DND-41 (cell line): ENCODE data around the gene JAML.

ENCODE experiments used
- ATAC-seq: fragments of 200-7000 bp; cut with Tn5 transposase; 3 replicates; pipeline ENCODE4 v1.9.1; 2021; ENCODE audit warnings: low read depth; ENCODE audit not compliant: insufficient read depth
- DNase-seq: peaks from one replicate; pipeline ENCODE4 v3.0.0-alpha.2; 2020
- H2AFZ ChIP-seq: 2 replicates; pipeline ENCODE4 v1.6.0; 2012; ENCODE audit warnings: low read depth, low read length
- H3K27ac ChIP-seq: 2 replicates; pipeline ENCODE4 v1.5.1; 2012; ENCODE audit warnings: low read length, inconsistent platforms
- H3K27me3 ChIP-seq: fragments of 200-600 bp; sonication (generic); 2 replicates; pipeline ENCODE4 v1.6.0; 2012; ENCODE audit warnings: low read length, mild to moderate bottlenecking, inconsistent platforms; ENCODE audit not compliant: insufficient read depth, poor library complexity
- H3K36me3 ChIP-seq: 2 replicates; pipeline ENCODE4 v1.5.1; 2012; ENCODE audit warnings: low read length, inconsistent platforms; ENCODE audit not compliant: insufficient read depth
- H3K4me1 ChIP-seq: 2 replicates; pipeline ENCODE4 v1.5.1; 2012; ENCODE audit warnings: mild to moderate bottlenecking, low read length; ENCODE audit not compliant: insufficient read depth
- H3K4me2 ChIP-seq: 2 replicates; pipeline ENCODE4 v1.6.0; 2012; ENCODE audit warnings: mild to moderate bottlenecking, moderate library complexity, low read length, inconsistent platforms; ENCODE audit not compliant: insufficient read depth
- H3K4me3 ChIP-seq, 2 experiments: fragments of 200-600 bp in 1 of 2; shearing (Covaris generic) in 1 of 2; 2 replicates each; pipeline ENCODE4 v1.5.1; 2012 to 2016; ENCODE audit warnings: inconsistent platforms in 2 of 2, low read length in 2 of 2, mild to moderate bottlenecking in 2 of 2, low read depth in 1 of 2, moderate library complexity in 1 of 2
- H3K79me2 ChIP-seq: 2 replicates; pipeline ENCODE4 v1.6.0; 2012; ENCODE audit warnings: low read length, inconsistent platforms; ENCODE audit not compliant: insufficient read depth
- H3K9ac ChIP-seq: 2 replicates; pipeline ENCODE4 v1.6.0; 2012; ENCODE audit warnings: low read depth, mild to moderate bottlenecking, inconsistent platforms, low read length, moderate library complexity
- H3K9me3 ChIP-seq: 2 replicates; pipeline ENCODE4 v1.5.1; 2012; ENCODE audit warnings: low read length, moderate library complexity, mild to moderate bottlenecking, inconsistent platforms; ENCODE audit not compliant: insufficient read depth, severe bottlenecking
- H4K20me1 ChIP-seq: 2 replicates; pipeline ENCODE4 v1.6.0; 2012; ENCODE audit warnings: low read length; ENCODE audit not compliant: insufficient read depth
- CTCF ChIP-seq: IDR thresholded peaks from 2 replicates; pipeline ENCODE4 v1.5.1; 2012; ENCODE audit warnings: borderline replicate concordance, low read length, moderate library complexity, mild to moderate bottlenecking; ENCODE audit not compliant: poor library complexity, severe bottlenecking; ENCODE audit errors: extremely low read depth
- EZH2 ChIP-seq: IDR thresholded peaks from 3 replicates; pipeline ENCODE4 v1.6.1; 2012; ENCODE audit warnings: borderline replicate concordance, low read depth, mild to moderate bottlenecking, moderate library complexity, low read length, inconsistent platforms; ENCODE audit not compliant: severe bottlenecking

The JAML gene

DNA sequence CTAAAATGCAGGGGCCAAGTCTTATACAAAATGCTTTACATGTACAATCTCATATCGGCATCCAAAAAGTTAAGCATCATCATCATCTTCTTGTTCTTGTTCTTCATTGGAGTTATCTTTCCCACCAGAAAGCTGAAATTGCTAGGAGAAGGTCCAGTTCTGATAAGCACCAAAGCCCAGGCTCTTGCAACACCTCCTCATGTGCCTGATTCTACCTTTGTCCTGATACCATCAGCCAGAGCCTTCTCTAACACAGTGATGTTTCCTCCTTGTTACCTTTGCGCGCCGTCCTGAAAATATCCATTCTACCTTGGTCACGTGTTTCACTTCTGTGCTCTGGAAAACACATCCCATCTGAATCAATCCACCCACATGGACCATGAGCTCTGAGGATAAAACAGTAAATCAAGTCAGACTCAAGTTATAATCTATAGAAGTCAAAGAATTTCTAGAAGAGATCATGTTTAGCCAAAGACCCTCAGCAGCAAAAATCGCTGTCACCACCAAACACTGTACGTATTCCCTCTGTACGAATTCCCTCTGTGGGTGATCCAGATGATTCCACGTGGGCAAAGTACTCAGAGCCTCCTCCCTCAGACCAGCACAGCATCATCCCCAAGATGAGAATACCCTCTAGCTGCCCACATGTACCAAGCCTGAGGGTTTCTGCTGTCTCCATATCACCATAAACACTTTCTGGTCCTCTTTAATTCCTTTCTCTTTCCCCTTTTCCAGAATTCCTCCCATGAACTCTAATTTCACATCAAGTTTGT, 19.0 kb downstream of the JAML start:
- Histone ChIP-seq H3K27me3 (no peaks in the 10 kb centered on the region), H2AFZ (peak overlapping the region; percentile 66), H3K4me1 (peaks cover 21% of the 10 kb centered on the region), H3K4me3 (no peak overlapping the region), H3K36me3 (no peaks in the 10 kb centered on the region), H3K79me2 (no peaks in the 10 kb centered on the region), H3K27ac (peak overlapping the region; percentile 49), H4K20me1 (no peaks in the 10 kb centered on the region), H3K9ac (no peak overlapping the region), H3K4me2 (peak overlapping the region; percentile 31), H3K9me3 (no peaks in the 10 kb centered on the region)
- no peak for TF ChIP-seq CTCF
- TF ChIP-seq EZH2, result no peak
- no peak for DNase-seq
- ATAC-seq, result 0 out of 3 replicates have a peak, but pooled peaks have one; percentile 6

DNA sequence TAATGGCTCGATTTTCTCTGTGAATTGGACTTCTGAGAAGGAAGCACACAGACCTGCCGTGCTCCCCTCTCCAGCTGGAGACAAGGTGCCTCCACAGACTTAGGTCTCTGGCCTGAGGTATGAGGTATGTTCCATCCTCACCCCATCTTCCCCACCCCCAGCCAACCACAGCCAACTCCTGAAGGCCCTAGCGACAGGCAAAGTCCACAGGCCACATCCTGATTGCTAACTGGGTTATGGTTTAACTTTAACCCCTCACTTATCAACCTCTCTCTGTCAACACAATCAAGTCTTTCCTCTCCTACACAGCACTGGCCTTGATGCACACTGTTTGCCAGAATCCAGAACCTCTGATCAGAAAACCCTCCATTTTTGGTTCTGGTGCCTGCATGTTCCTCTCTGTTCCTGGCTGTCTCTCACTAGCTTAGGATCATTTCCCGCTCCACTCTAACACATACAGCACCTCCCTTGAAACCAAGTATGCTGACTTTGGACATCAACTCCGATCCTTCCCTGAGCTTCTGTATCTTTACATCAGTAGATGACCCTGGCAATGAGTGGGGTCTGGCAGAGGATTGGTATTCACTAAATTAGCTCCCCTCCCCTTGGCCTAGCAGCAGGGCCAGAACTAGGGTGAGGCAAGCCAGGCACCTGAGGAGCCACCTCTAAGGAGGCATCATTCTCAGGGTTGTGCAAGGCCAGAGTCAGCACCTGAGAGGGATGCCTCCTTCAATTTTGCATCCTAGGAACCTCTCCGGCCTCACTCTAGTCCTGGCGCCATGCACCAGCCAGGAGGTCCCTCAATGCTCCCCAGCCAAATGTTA, 22.0 kb downstream of the JAML start:
- Histone ChIP-seq H3K4me2 (no peak overlapping the region), H3K4me3 (no peak overlapping the region), H3K9me3 (no peaks in the 10 kb centered on the region), H4K20me1 (no peaks in the 10 kb centered on the region), H3K27me3 (no peaks in the 10 kb centered on the region), H3K79me2 (no peaks in the 10 kb centered on the region), H3K9ac (no peak overlapping the region), H3K4me1 (peaks cover 32% of the 10 kb centered on the region), H3K27ac (no peak overlapping the region), H3K36me3 (no peaks in the 10 kb centered on the region), H2AFZ (0 out of 2 replicates have a peak overlapping the region, but pooled peaks have one; percentile 13)
- DNase-seq, result peak; percentile 59
- TF ChIP-seq EZH2, result no peak
- TF ChIP-seq CTCF, result no peak
- ATAC-seq, result peak; percentile 58

DNA sequence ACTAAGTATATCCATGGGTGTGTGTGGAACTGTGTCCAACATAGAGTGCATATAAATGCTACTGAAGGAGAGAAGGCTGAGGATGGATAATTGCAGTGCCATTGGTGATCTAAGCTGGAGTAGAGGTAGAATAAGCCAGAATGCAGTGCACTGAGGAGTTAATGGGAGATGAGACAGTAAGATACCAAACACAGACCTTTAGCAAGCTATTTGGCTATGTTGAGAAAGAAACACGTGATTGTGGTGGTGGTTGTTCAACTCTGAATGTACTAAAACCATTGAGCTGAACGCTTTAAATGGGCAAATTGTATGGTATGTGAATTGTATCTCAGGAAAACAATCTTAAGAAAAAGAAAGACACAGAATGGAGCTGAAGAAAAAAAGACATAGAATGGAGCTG, 22.8 kb downstream of the JAML start:
- no peaks in the 10 kb centered on the region for H3K36me3 ChIP-seq
- ATAC-seq, result no peak
- H3K9ac ChIP-seq, result no peak overlapping the region

More for the DNA sequence above, 22.8 kb downstream of the JAML start:
- H2AFZ ChIP-seq, result no peak overlapping the region
- TF ChIP-seq CTCF (no peak), EZH2 (no peak)
- no peaks in the 10 kb centered on the region for H3K79me2 ChIP-seq
- H3K27me3 ChIP-seq, result no peaks in the 10 kb centered on the region
- H3K9me3 ChIP-seq, result no peaks in the 10 kb centered on the region
- no peak overlapping the region for H3K4me2 ChIP-seq
- no peaks in the 10 kb centered on the region for H4K20me1 ChIP-seq
- peaks cover 30% of the 10 kb centered on the region for H3K4me1 ChIP-seq
- no peak for DNase-seq
- H3K27ac ChIP-seq, result no peak overlapping the region
- H3K4me3 ChIP-seq, result no peak overlapping the region
